ENCODE data around the gene PBX3.

Gene PBX3

GRCh38 chr9:125982798-125983406 lies 235.7 kb downstream of the PBX3 start:
- H3K4me3 ChIP-seq (ENCODE audit: low read depth, low read length) = no peak overlapping the region
- DNase-seq (ENCODE audit: low read depth) = no peak
- no peak for TF ChIP-seq CTCF (IDR thresholded peaks at IDR 0.05; ENCODE audit: low read depth, low read length, missing control alignments)

- no peak for TF ChIP-seq CTCF (IDR thresholded peaks at IDR 0.05; ENCODE audit: low read depth, low read length, missing control alignments)
- H3K4me3 ChIP-seq (ENCODE audit: low read depth, low read length) = no peak overlapping the region
- DNase-seq (ENCODE audit: low read depth) = no peak
Observed at GRCh38 chr9:125983681-125984080, 236.5 kb downstream of the PBX3 start.

- no peak for DNase-seq (ENCODE audit: low read depth)
- TF ChIP-seq CTCF (IDR thresholded peaks at IDR 0.05; ENCODE audit: low read depth, low read length, missing control alignments) = no peak
- no peak overlapping the region for H3K4me3 ChIP-seq (ENCODE audit: low read depth, low read length)
Observed at GRCh38 chr9:125984461-125984860, 237.3 kb downstream of the PBX3 start.

DNA sequence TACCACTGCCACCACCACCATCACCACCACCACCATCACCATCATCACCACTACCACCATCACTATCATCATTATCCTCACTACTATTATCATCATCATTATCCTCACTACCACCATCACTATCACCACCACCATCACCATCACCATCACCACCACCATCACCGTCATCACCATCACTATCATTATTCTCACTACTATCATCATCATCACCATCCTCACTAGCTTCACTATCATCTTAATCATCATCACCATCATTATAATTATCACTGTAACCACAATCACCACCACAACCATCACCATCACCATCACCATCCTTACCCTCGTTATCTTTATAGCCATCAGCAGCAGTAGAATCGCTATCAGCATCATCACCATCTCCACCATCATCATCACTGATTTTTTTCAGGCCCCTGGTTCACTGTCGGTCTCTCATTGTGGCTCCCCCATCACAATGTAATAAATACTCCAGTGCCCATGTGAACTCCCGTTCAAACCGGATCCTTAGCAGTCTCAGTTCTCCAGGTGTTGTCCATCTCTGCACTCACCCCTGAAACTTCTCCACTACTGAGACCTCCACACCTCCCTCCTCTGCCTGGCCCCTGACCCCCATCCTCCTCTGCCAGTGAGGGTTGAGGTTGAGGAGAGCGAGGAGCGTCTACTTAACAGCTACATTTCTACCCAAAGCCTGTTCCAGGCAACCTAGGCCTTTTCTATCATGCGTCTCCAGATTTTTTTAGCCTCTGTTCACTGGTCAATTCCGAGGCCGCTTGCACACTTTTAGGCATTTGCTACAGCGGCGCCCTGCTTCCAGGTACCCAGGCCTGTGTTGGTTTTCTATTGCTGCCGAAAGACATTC lies 238.2 kb downstream of the PBX3 start:
- no peak overlapping the region for H3K4me3 ChIP-seq (ENCODE audit: low read depth, low read length)
- no peak for TF ChIP-seq CTCF (IDR thresholded peaks at IDR 0.05; ENCODE audit: low read depth, low read length, missing control alignments)
- DNase-seq (ENCODE audit: low read depth) = no peak

DNA sequence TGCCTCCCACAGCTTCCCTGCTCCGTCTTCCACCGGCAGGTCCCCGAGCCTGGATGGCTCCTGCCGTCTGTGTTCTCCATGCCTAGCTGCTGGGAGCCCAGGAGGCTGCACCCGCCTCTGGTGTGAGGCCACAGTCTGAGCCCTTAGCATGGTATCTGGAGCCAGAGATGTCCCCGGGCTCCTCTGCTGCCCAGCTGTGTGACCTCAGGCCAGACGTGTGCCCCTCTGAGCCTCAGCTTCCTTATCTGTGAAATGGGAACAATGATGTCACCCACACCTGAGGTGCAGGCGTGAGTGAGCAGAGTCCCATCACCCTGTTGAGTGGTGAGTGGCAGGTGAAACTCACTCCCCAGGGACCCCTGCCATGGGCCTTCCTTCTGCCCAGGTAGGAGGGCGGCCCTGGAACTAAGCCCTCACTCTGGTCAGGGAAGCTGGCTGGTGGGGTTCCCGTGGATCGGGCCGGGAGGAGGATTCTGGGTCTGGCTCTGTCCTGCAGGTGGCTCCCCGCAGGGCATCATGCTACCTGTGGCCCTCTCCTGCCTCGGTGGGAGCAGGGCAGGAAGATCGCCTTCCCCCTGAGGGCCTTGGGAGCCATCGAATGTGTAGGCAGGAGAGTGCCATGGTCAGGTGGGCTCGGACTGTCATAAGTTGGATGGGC lies 239.0 kb downstream of the PBX3 start:
- no peak for DNase-seq (ENCODE audit: low read depth)
- no peak for TF ChIP-seq CTCF (IDR thresholded peaks at IDR 0.05; ENCODE audit: low read depth, low read length, missing control alignments)
- H3K4me3 ChIP-seq (ENCODE audit: low read depth, low read length) = no peak overlapping the region

DNA sequence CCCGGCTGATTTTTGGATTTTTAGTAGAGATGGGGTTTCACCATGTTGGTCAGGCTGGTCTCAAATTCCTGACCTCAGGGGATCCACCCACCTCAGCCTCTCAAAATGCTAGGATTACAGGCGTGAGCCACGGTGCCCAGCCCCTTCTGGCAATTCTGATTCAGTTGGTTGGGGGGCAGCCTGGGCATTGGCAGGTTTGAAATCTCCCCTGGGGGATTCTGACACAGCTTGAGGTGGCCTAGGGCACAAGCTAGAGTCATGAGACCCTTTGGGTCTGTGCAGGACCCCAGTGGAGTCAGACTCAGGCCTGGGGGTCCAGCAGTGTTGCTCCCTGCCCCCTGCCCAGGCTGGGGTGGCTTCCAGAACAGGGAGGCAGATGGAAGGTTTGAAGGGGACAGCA lies 239.8 kb downstream of the PBX3 start:
- DNase-seq (ENCODE audit: low read depth) = no peak
- no peak for TF ChIP-seq CTCF (IDR thresholded peaks at IDR 0.05; ENCODE audit: low read depth, low read length, missing control alignments)
- H3K4me3 ChIP-seq (ENCODE audit: low read depth, low read length) = no peak overlapping the region

All from GM12864 (cell line).